ENCODE data around the gene YJEFN3.
A peak's percentile ranks its signal among the peaks of the same experiment; 100 is the strongest.

YJEFN3 gene

DNA sequence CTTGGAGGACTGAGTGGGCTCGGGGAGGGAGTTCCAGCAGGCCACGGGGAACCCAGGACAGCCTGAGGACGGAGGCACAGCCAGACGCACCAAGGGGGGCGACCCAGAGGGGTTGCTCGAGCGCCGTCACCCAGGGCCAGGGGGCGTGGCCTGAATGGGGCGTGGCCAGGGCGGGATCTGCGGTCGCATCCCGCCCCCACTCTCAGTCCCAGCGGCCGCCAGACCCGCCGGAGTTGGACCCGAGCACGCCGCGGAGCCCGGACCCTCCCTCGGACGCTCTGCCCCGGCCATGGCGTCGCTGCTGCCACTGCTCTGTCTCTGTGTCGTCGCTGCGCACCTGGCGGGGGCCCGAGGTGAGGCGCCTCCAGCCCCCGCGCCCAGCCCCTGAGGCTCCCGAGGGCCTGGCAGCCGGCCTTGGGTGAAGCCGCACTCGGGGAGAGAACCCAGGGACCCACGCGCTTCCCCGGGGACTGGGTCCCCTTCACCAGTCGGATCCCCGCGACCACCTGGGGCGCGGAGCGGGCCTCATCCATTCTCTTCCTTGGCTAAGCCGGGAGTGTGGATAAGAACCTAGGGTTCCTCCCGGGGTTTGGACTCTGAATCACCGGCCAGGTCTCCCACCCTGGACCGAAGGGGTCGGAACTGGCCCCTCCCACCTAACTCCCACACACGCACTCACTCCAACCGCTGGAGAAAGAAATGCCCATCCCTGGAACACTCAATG is 9.5 kb downstream of the YJEFN3 start, which contains the start of gene CILP2:
Gene CILP2 (plus strand): TSS at position 205 of the 724 bp plus-strand sequence. CDS start 85 bp downstream, at position 290.
- Histone ChIP-seq H3K36me3 (ENCODE audit: insufficient read depth, low read length) (no peaks in the 10 kb centered on the region), H3K27ac (no peak within 1 kb of the TSS), H3K9ac (ENCODE audit: insufficient read length) (no peak within 1 kb of the TSS), H3K4me3 (peak within 1 kb of the TSS; percentile 56), H3K9me3 (ENCODE audit: low read depth, low read length) (no peaks in the 10 kb centered on the region)
- no peak for TF ChIP-seq EZH2 (IDR thresholded peaks at IDR 0.05)
- no peak for TF ChIP-seq FOXP2 (optimal IDR thresholded peaks at IDR 0.05; ENCODE audit: control extremely low read depth, extremely low read length, insufficient read depth)
- TF ChIP-seq POLR2AphosphoS5 (IDR thresholded peaks at IDR 0.05; ENCODE audit: borderline replicate concordance, low read depth, low read length) = no peak
- DNase-seq (ENCODE audit: low read depth, low spot score) = no peak

- no peak for DNase-seq (ENCODE audit: low read depth, low spot score)
- TF ChIP-seq POLR2AphosphoS5 (IDR thresholded peaks at IDR 0.05; ENCODE audit: borderline replicate concordance, low read depth, low read length) = no peak
- TF ChIP-seq FOXP2 (optimal IDR thresholded peaks at IDR 0.05; ENCODE audit: control extremely low read depth, extremely low read length, insufficient read depth) = no peak
- no peak for TF ChIP-seq EZH2 (IDR thresholded peaks at IDR 0.05)
- Histone ChIP-seq H3K9me3 (ENCODE audit: low read depth, low read length) (no peaks in the 10 kb centered on the region), H3K9ac (ENCODE audit: insufficient read length) (no peak overlapping the region), H3K36me3 (ENCODE audit: insufficient read depth, low read length) (no peaks in the 10 kb centered on the region), H3K4me3 (peak overlapping the region; percentile 56; the same call in 1 of the 2 replicates), H3K27ac (no peak overlapping the region)
These were observed 10.1 kb downstream of the YJEFN3 start for GRCh38 chr19:19538785-19539166.

GRCh38 chr19:19539698-19540063 is 11.0 kb downstream of the YJEFN3 start:
- Histone ChIP-seq H3K36me3 (ENCODE audit: insufficient read depth, low read length) (no peaks in the 10 kb centered on the region), H3K9me3 (ENCODE audit: low read depth, low read length) (no peaks in the 10 kb centered on the region), H3K27ac (no peak overlapping the region), H3K4me3 (no peak overlapping the region), H3K9ac (ENCODE audit: insufficient read length) (no peak overlapping the region)
- no peak for TF ChIP-seq EZH2 (IDR thresholded peaks at IDR 0.05)
- TF ChIP-seq FOXP2 (optimal IDR thresholded peaks at IDR 0.05; ENCODE audit: control extremely low read depth, extremely low read length, insufficient read depth) = no peak
- TF ChIP-seq POLR2AphosphoS5 (IDR thresholded peaks at IDR 0.05; ENCODE audit: borderline replicate concordance, low read depth, low read length) = no peak
- no peak for DNase-seq (ENCODE audit: low read depth, low spot score)

GRCh38 chr19:19540064-19540714 is 11.5 kb downstream of the YJEFN3 start:
- no peak for DNase-seq (ENCODE audit: low read depth, low spot score)
- H3K4me3 ChIP-seq = no peak overlapping the region; the same call in 1 of the 2 replicates
- no peak overlapping the region for H3K9ac ChIP-seq (ENCODE audit: insufficient read length)
- H3K9me3 ChIP-seq (ENCODE audit: low read depth, low read length) = no peaks in the 10 kb centered on the region
- TF ChIP-seq POLR2AphosphoS5 (IDR thresholded peaks at IDR 0.05; ENCODE audit: borderline replicate concordance, low read depth, low read length) = no peak
- no peak for TF ChIP-seq EZH2 (IDR thresholded peaks at IDR 0.05)
- no peak for TF ChIP-seq FOXP2 (optimal IDR thresholded peaks at IDR 0.05; ENCODE audit: control extremely low read depth, extremely low read length, insufficient read depth)
- H3K27ac ChIP-seq = no peak overlapping the region
- no peaks in the 10 kb centered on the region for H3K36me3 ChIP-seq (ENCODE audit: insufficient read depth, low read length)

GRCh38 chr19:19540715-19541515 is 12.2 kb downstream of the YJEFN3 start:
- no peaks in the 10 kb centered on the region for H3K36me3 ChIP-seq (ENCODE audit: insufficient read depth, low read length)
- TF ChIP-seq EZH2 (IDR thresholded peaks at IDR 0.05) (no peak), FOXP2 (optimal IDR thresholded peaks at IDR 0.05; ENCODE audit: control extremely low read depth, extremely low read length, insufficient read depth) (no peak), POLR2AphosphoS5 (IDR thresholded peaks at IDR 0.05; ENCODE audit: borderline replicate concordance, low read depth, low read length) (no peak)
- H3K4me3 ChIP-seq = peak overlapping the region; percentile 22; the same call in 1 of the 2 replicates
- no peak overlapping the region for H3K27ac ChIP-seq
- no peaks in the 10 kb centered on the region for H3K9me3 ChIP-seq (ENCODE audit: low read depth, low read length)
- H3K9ac ChIP-seq (ENCODE audit: insufficient read length) = no peak overlapping the region
- DNase-seq (ENCODE audit: low read depth, low spot score) = no peak

- H3K36me3 ChIP-seq (ENCODE audit: insufficient read depth, low read length) = no peaks in the 10 kb centered on the region
- H3K4me3 ChIP-seq = no peak overlapping the region
- DNase-seq (ENCODE audit: low read depth, low spot score) = no peak
- no peak overlapping the region for H3K27ac ChIP-seq
- H3K9me3 ChIP-seq (ENCODE audit: low read depth, low read length) = no peaks in the 10 kb centered on the region
- no peak overlapping the region for H3K9ac ChIP-seq (ENCODE audit: insufficient read length)
- TF ChIP-seq EZH2 (IDR thresholded peaks at IDR 0.05) (no peak), FOXP2 (optimal IDR thresholded peaks at IDR 0.05; ENCODE audit: control extremely low read depth, extremely low read length, insufficient read depth) (no peak), POLR2AphosphoS5 (IDR thresholded peaks at IDR 0.05; ENCODE audit: borderline replicate concordance, low read depth, low read length) (no peak)
These were observed 12.9 kb downstream of the YJEFN3 start for GRCh38 chr19:19541616-19542015.

DNA sequence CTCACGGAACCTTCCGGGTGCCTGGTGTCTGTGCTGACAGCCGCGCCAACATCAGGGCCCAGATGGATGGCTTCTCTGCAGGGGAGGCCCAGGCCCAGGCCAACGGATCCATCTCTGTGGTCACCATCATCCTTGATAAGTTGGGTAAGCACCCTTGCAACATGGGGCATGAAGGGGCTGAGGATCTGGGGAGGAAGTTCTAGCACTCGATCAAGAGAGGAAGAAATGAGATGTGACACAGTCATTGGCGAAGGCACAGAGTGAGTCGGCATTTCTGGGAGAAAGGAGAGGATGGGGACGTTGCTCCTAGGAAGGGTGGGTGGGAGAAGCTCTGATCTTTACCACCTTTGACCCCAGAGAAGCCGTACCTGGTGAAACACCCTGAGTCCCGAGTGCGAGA is 13.8 kb downstream of the YJEFN3 start:
- Histone ChIP-seq H3K36me3 (ENCODE audit: insufficient read depth, low read length) (no peaks in the 10 kb centered on the region), H3K9me3 (ENCODE audit: low read depth, low read length) (no peaks in the 10 kb centered on the region), H3K4me3 (no peak overlapping the region), H3K9ac (ENCODE audit: insufficient read length) (no peak overlapping the region), H3K27ac (no peak overlapping the region)
- TF ChIP-seq FOXP2 (optimal IDR thresholded peaks at IDR 0.05; ENCODE audit: control extremely low read depth, extremely low read length, insufficient read depth) = no peak
- TF ChIP-seq EZH2 (IDR thresholded peaks at IDR 0.05) = no peak
- no peak for TF ChIP-seq POLR2AphosphoS5 (IDR thresholded peaks at IDR 0.05; ENCODE audit: borderline replicate concordance, low read depth, low read length)
- no peak for DNase-seq (ENCODE audit: low read depth, low spot score)

GRCh38 chr19:19543101-19543500 is 14.4 kb downstream of the YJEFN3 start:
- H3K9me3 ChIP-seq (ENCODE audit: low read depth, low read length) = no peaks in the 10 kb centered on the region
- H3K36me3 ChIP-seq (ENCODE audit: insufficient read depth, low read length) = no peaks in the 10 kb centered on the region
- TF ChIP-seq FOXP2 (optimal IDR thresholded peaks at IDR 0.05; ENCODE audit: control extremely low read depth, extremely low read length, insufficient read depth) = no peak
- no peak for TF ChIP-seq EZH2 (IDR thresholded peaks at IDR 0.05)
- TF ChIP-seq POLR2AphosphoS5 (IDR thresholded peaks at IDR 0.05; ENCODE audit: borderline replicate concordance, low read depth, low read length) = no peak
- DNase-seq (ENCODE audit: low read depth, low spot score) = no peak
- H3K27ac ChIP-seq = no peak overlapping the region
- no peak overlapping the region for H3K9ac ChIP-seq (ENCODE audit: insufficient read length)
- no peak overlapping the region for H3K4me3 ChIP-seq
